ENCODE measurements around the gene CRX. TPM values are rescaled to one million over a fixed set of nuclear protein-coding genes. Genes with fewer than 3 reads are reported as not detected.
"Not testable (repeated sequence)": the region's sequence is repeated elsewhere in the genome, so short reads cannot be mapped to it uniquely, and the experiment has no call there.

The CRX gene
- total RNA-seq, 1 experiment from 2014 or later = not detected

- no peak for DNase-seq (ENCODE audit: low read depth in 1 of 2, low spot score in 2 of 2)
- no peaks in the 10 kb centered on the region for H3K9me3 ChIP-seq (replicated peaks)
- no peaks in the 10 kb centered on the region for H3K4me1 ChIP-seq (replicated peaks)
- H3K36me3 ChIP-seq = no peaks in the 10 kb centered on the region
- no peak overlapping the region for H3K27ac ChIP-seq
- H3K27me3 ChIP-seq (replicated peaks) = 0 out of 2 replicates have a peak, but pooled peaks cover 2% of the 10 kb centered on the region
- no peak overlapping the region for H3K4me3 ChIP-seq
These were observed 27.2 kb upstream of the CRX start for GRCh38 chr19:47794526-47794925.

GRCh38 chr19:47796785-47797184, 25.0 kb upstream of the CRX start:
- H3K4me1 ChIP-seq (replicated peaks) = no peaks in the 10 kb centered on the region
- no peak for DNase-seq (ENCODE audit: low read depth in 1 of 2, low spot score in 2 of 2)

GRCh38 chr19:47797996-47798903, 23.5 kb upstream of the CRX start:
- no peak overlapping the region for H3K4me3 ChIP-seq
- DNase-seq (ENCODE audit: low read depth in 1 of 2, low spot score in 2 of 2) = no peak
- H3K27ac ChIP-seq = no peak overlapping the region
- 0 out of 2 replicates have a peak, but pooled peaks cover 2% of the 10 kb centered on the region for H3K27me3 ChIP-seq (replicated peaks)
- no peaks in the 10 kb centered on the region for H3K4me1 ChIP-seq (replicated peaks)
- H3K36me3 ChIP-seq = no peaks in the 10 kb centered on the region
- H3K9me3 ChIP-seq (replicated peaks) = no peaks in the 10 kb centered on the region; the same call in 1 of the 2 replicates

More at GRCh38 chr19:47796785-47797184, 25.0 kb upstream of the CRX start:
- no peaks in the 10 kb centered on the region for H3K36me3 ChIP-seq
- H3K27me3 ChIP-seq (replicated peaks) = 0 out of 2 replicates have a peak, but pooled peaks cover 2% of the 10 kb centered on the region
- H3K27ac ChIP-seq = no peak overlapping the region
- no peak overlapping the region for H3K4me3 ChIP-seq
- no peaks in the 10 kb centered on the region; the same call in 1 of the 2 replicates for H3K9me3 ChIP-seq (replicated peaks)

GRCh38 chr19:47798904-47799266, 22.9 kb upstream of the CRX start:
- no peak overlapping the region for H3K4me3 ChIP-seq
- H3K9me3 ChIP-seq (replicated peaks) = no peaks in the 10 kb centered on the region; the same call in 1 of the 2 replicates
- 0 out of 2 replicates have a peak, but pooled peaks cover 2% of the 10 kb centered on the region for H3K27me3 ChIP-seq (replicated peaks)
- no peaks in the 10 kb centered on the region for H3K36me3 ChIP-seq
- no peak overlapping the region for H3K27ac ChIP-seq
- H3K4me1 ChIP-seq (replicated peaks) = no peaks in the 10 kb centered on the region
- no peak for DNase-seq (ENCODE audit: low read depth in 1 of 2, low spot score in 2 of 2)

- H3K27me3 ChIP-seq (replicated peaks) = 0 out of 2 replicates have a peak, but pooled peaks cover 2% of the 10 kb centered on the region
- no peaks in the 10 kb centered on the region; the same call in 1 of the 2 replicates for H3K9me3 ChIP-seq (replicated peaks)
- H3K4me1 ChIP-seq (replicated peaks) = no peaks in the 10 kb centered on the region
- no peak overlapping the region for H3K27ac ChIP-seq
- DNase-seq (ENCODE audit: low read depth in 1 of 2, low spot score in 2 of 2) = no peak
- H3K36me3 ChIP-seq = no peaks in the 10 kb centered on the region
- H3K4me3 ChIP-seq = no peak overlapping the region
These were observed 20.5 kb upstream of the CRX start for GRCh38 chr19:47801270-47801669.

- H3K36me3 ChIP-seq = no peaks in the 10 kb centered on the region
- no peaks in the 10 kb centered on the region for H3K4me1 ChIP-seq (replicated peaks)
- DNase-seq (ENCODE audit: low read depth in 1 of 2, low spot score in 2 of 2) = no peak
- no peaks in the 10 kb centered on the region; the same call in 1 of the 2 replicates for H3K9me3 ChIP-seq (replicated peaks)
- H3K27me3 ChIP-seq (replicated peaks) = 0 out of 2 replicates have a peak, but pooled peaks cover 5% of the 10 kb centered on the region
- no peak overlapping the region for H3K4me3 ChIP-seq
- no peak overlapping the region for H3K27ac ChIP-seq
These were observed 19.2 kb upstream of the CRX start for GRCh38 chr19:47802521-47803043.

GRCh38 chr19:47803148-47803547, 18.6 kb upstream of the CRX start:
- DNase-seq (ENCODE audit: low read depth in 1 of 2, low spot score in 2 of 2); H3K36me3 ChIP-seq; H3K4me1 ChIP-seq (replicated peaks); H3K4me3 ChIP-seq; H3K9me3 ChIP-seq (replicated peaks); H3K27me3 ChIP-seq (replicated peaks); H3K27ac ChIP-seq: not testable (repeated sequence)

GRCh38 chr19:47803671-47804070, 18.1 kb upstream of the CRX start:
- not testable (repeated sequence) for DNase-seq (ENCODE audit: low read depth in 1 of 2, low spot score in 2 of 2); H3K4me1 ChIP-seq (replicated peaks); H3K36me3 ChIP-seq

GRCh38 chr19:47804451-47804850, 17.3 kb upstream of the CRX start, which contains the start of gene TPRX1:
TPRX1 (minus strand) TSS chr19:47804551; CDS start chr19:47804539, 12 bp downstream.
- not testable (repeated sequence) for H3K4me3 ChIP-seq; H3K36me3 ChIP-seq; DNase-seq (ENCODE audit: low read depth in 1 of 2, low spot score in 2 of 2)

More at GRCh38 chr19:47803671-47804070, 18.1 kb upstream of the CRX start:
- not testable (repeated sequence) for H3K27me3 ChIP-seq (replicated peaks); H3K9me3 ChIP-seq (replicated peaks); H3K27ac ChIP-seq; H3K4me3 ChIP-seq

GRCh38 chr19:47805313-47805712, 16.4 kb upstream of the CRX start:
- no peak overlapping the region for H3K27ac ChIP-seq
- no peaks in the 10 kb centered on the region; the same call in 1 of the 2 replicates for H3K9me3 ChIP-seq (replicated peaks)
- H3K36me3 ChIP-seq = no peaks in the 10 kb centered on the region
- no peaks in the 10 kb centered on the region for H3K4me1 ChIP-seq (replicated peaks)
- 0 out of 2 replicates have a peak, but pooled peaks cover 3% of the 10 kb centered on the region for H3K27me3 ChIP-seq (replicated peaks)
- no peak for DNase-seq (ENCODE audit: low read depth in 1 of 2, low spot score in 2 of 2)
- no peak overlapping the region for H3K4me3 ChIP-seq

More at GRCh38 chr19:47804451-47804850, 17.3 kb upstream of the CRX start, which contains the start of gene TPRX1:
- H3K9me3 ChIP-seq (replicated peaks); H3K4me1 ChIP-seq (replicated peaks); H3K27me3 ChIP-seq (replicated peaks); H3K27ac ChIP-seq: not testable (repeated sequence)

GRCh38 chr19:47806435-47806834, 15.3 kb upstream of the CRX start:
- Histone ChIP-seq H3K9me3 (replicated peaks) (no peaks in the 10 kb centered on the region), H3K27me3 (replicated peaks) (0 out of 2 replicates have a peak, but pooled peaks cover 3% of the 10 kb centered on the region), H3K4me1 (replicated peaks) (no peaks in the 10 kb centered on the region), H3K4me3 (no peak overlapping the region), H3K36me3 (no peaks in the 10 kb centered on the region), H3K27ac (no peak overlapping the region)
- no peak for DNase-seq (ENCODE audit: low read depth in 1 of 2, low spot score in 2 of 2)

GRCh38 chr19:47813304-47813994, 8.3 kb upstream of the CRX start:
- DNase-seq (ENCODE audit: low read depth in 1 of 2, low spot score in 2 of 2) = peak; percentile 24 to 85

GRCh38 chr19:47813995-47814328, 7.8 kb upstream of the CRX start:
- H3K4me3 ChIP-seq = no peak overlapping the region

More at GRCh38 chr19:47813304-47813994, 8.3 kb upstream of the CRX start:
- Histone ChIP-seq H3K36me3 (no peaks in the 10 kb centered on the region), H3K9me3 (replicated peaks) (no peaks in the 10 kb centered on the region), H3K27ac (no peak overlapping the region), H3K4me1 (replicated peaks) (no peaks in the 10 kb centered on the region), H3K27me3 (replicated peaks) (no peaks in the 10 kb centered on the region), H3K4me3 (no peak overlapping the region)

More at GRCh38 chr19:47813995-47814328, 7.8 kb upstream of the CRX start:
- peaks cover 1% of the 10 kb centered on the region; the same call in 1 of the 2 replicates for H3K27me3 ChIP-seq (replicated peaks)
- H3K9me3 ChIP-seq (replicated peaks) = no peaks in the 10 kb centered on the region
- DNase-seq (ENCODE audit: low read depth in 1 of 2, low spot score in 2 of 2) = no peak
- H3K4me1 ChIP-seq (replicated peaks) = no peaks in the 10 kb centered on the region
- H3K27ac ChIP-seq = no peak overlapping the region
- no peaks in the 10 kb centered on the region for H3K36me3 ChIP-seq
